Mesendoderm (in vitro differentiated cells): ENCODE data around the gene TBC1D7.

Experiments used
- DNase-seq: peaks from one replicate; pipeline ENCODE4 v3.0.0; 2013
- H2AK5ac ChIP-seq: 2 replicates; pipeline ENCODE4 v1.6.1; 2013; ENCODE audit warnings: low read length, inconsistent platforms
- H2BK120ac ChIP-seq: 2 replicates; pipeline ENCODE4 v1.6.1; 2013; ENCODE audit warnings: low read depth, mild to moderate bottlenecking, low read length, moderate library complexity, mixed read lengths
- H2BK15ac ChIP-seq: replicated peaks from 2 replicates; pipeline ENCODE4 v1.6.1; 2013; ENCODE audit warnings: low read depth, mild to moderate bottlenecking, moderate library complexity
- H2BK5ac ChIP-seq: 2 replicates; pipeline ENCODE4 v1.6.1; 2013; ENCODE audit warnings: low read length, inconsistent platforms
- H3K18ac ChIP-seq: 2 replicates; pipeline ENCODE4 v1.6.1; 2013; ENCODE audit warnings: mild to moderate bottlenecking, low read length, mixed read lengths
- H3K23ac ChIP-seq: one replicate; pipeline ENCODE4 v1.6.1; 2013; ENCODE audit warnings: low read length
- H3K27ac ChIP-seq: 2 replicates; pipeline ENCODE4 v1.5.1; 2013; ENCODE audit warnings: low read depth, mild to moderate bottlenecking, inconsistent platforms, low read length, moderate library complexity
- H3K27me3 ChIP-seq: 2 replicates; pipeline ENCODE4 v1.6.1; 2013; ENCODE audit warnings: low read length, control low read depth, mild to moderate bottlenecking, inconsistent platforms; ENCODE audit not compliant: insufficient read depth, poor library complexity
- H3K36me3 ChIP-seq: 2 replicates; pipeline ENCODE4 v1.6.1; 2013; ENCODE audit warnings: low read length, inconsistent platforms; ENCODE audit not compliant: control insufficient read depth, insufficient read depth
- H3K4ac ChIP-seq: one replicate; pipeline ENCODE4 v1.6.1; 2013; ENCODE audit warnings: low read depth, mild to moderate bottlenecking, low read length, moderate library complexity
- H3K4me1 ChIP-seq: 2 replicates; pipeline ENCODE4 v1.6.1; 2013; ENCODE audit warnings: low read depth, low read length, inconsistent platforms; ENCODE audit not compliant: control insufficient read depth
- H3K4me2 ChIP-seq: 2 replicates; pipeline ENCODE4 v1.6.1; 2013; ENCODE audit warnings: low read length
- H3K4me3 ChIP-seq: 2 replicates; pipeline ENCODE4 v1.5.1; 2013; ENCODE audit warnings: mild to moderate bottlenecking, low read length
- H3K56ac ChIP-seq: one replicate; pipeline ENCODE4 v1.6.1; 2013; ENCODE audit warnings: low read length
- H3K79me1 ChIP-seq: 2 replicates; pipeline ENCODE4 v1.6.1; 2013; ENCODE audit warnings: low read length, inconsistent platforms
- H3K79me2 ChIP-seq: 2 replicates; pipeline ENCODE4 v1.6.1; 2013; ENCODE audit warnings: mild to moderate bottlenecking, low read length; ENCODE audit not compliant: control insufficient read depth, insufficient read depth
- H3K9ac ChIP-seq: 2 replicates; pipeline ENCODE4 v1.6.1; 2013; ENCODE audit warnings: low read length, inconsistent platforms
- H4K5ac ChIP-seq: one replicate; pipeline ENCODE4 v1.6.1; 2013; ENCODE audit warnings: low read length
- H4K8ac ChIP-seq: one replicate; pipeline ENCODE4 v1.6.1; 2013; ENCODE audit warnings: low read depth, mild to moderate bottlenecking, control low read depth, low read length, moderate library complexity
- WGBS: extraction: QIAGEN DNeasy Blood & Tissue Kit; methylation state at CpG from one replicate; pipeline ENCODE4 v1.1.7; 2013; ENCODE audit warnings: low lambda C conversion rate, missing lambda C conversion rate; ENCODE audit not compliant: insufficient coverage; ENCODE audit errors: extremely low coverage; 5-methylcytosine and 5-hydroxymethylcytosine counted together

The TBC1D7 gene

DNA sequence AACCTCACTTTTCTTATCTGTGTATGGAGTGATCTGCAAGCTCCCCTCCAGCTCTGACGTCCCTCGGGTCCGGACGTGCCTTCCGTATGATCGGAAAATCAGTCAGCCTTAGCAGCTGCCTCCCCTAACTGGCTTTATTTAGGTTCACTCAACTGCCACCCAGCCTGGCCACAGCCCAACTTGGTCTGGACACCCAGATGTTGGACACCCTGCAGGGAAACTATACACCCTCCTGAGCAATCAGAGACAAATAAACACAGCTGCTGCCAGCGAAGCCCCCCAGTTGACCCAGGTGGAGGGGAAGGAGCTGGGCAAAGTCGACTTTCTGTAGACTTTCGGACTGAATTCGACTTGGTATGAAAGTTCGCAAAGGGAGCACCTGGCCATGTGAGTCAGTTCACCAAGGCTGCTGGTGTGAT is 28.9 kb downstream of the TBC1D7 start:
- WGBS: no CpG with 5 or more reads among the region's 11 CpGs
- peaks cover 8% of the 10 kb centered on the region for H3K36me3 ChIP-seq

DNA sequence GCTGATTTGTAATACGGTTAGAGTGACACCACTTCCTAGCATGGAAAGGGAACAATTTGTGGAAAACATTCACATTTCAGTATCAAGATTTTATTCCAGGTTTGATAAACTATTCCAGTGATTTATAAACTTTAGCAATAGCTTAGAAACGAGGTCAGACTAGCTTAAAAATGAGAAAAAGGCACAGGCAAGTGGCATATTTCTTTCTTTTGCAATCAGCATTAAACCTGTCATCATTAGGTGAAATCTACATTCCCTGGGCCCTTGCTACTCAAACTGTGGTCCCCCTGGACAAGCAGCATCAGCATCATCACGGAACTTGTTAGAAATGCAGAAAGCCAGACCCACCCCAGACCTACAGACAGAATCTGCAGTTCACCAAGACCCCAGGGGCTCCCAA is 29.9 kb downstream of the TBC1D7 start:
- no peak overlapping the region for H3K9ac ChIP-seq
- no peak overlapping the region for H3K27ac ChIP-seq
- no peak overlapping the region for H2BK120ac ChIP-seq
- WGBS: no CpG with 5 or more reads among the region's 3 CpGs
- H3K4me3 ChIP-seq: no peak overlapping the region
- no peaks in the 10 kb centered on the region for H3K4me1 ChIP-seq
- no peak overlapping the region for H3K23ac ChIP-seq
- H3K56ac ChIP-seq: no peak overlapping the region
- no peak overlapping the region for H3K4ac ChIP-seq
- no peaks in the 10 kb centered on the region for H3K79me1 ChIP-seq
- H3K27me3 ChIP-seq: no peaks in the 10 kb centered on the region
- DNase-seq: no peak
- no peak overlapping the region for H3K18ac ChIP-seq
- no peak overlapping the region for H3K4me2 ChIP-seq
- H4K5ac ChIP-seq: no peak overlapping the region
- H2AK5ac ChIP-seq: no peak overlapping the region
- H4K8ac ChIP-seq: no peak overlapping the region
- no peak overlapping the region for H2BK5ac ChIP-seq
- H3K79me2 ChIP-seq: no peaks in the 10 kb centered on the region
- peaks cover 10% of the 10 kb centered on the region for H3K36me3 ChIP-seq
- no peak overlapping the region for H2BK15ac ChIP-seq

More for the DNA sequence above, 28.9 kb downstream of the TBC1D7 start:
- no peak overlapping the region for H2BK5ac ChIP-seq
- no peak overlapping the region for H4K5ac ChIP-seq
- no peaks in the 10 kb centered on the region for H3K27me3 ChIP-seq
- H3K27ac ChIP-seq: no peak overlapping the region
- no peak overlapping the region for H3K4me2 ChIP-seq
- H3K56ac ChIP-seq: no peak overlapping the region
- DNase-seq: no peak
- no peak overlapping the region for H3K4me3 ChIP-seq
- H3K79me1 ChIP-seq: no peaks in the 10 kb centered on the region
- H3K4ac ChIP-seq: no peak overlapping the region
- H2AK5ac ChIP-seq: no peak overlapping the region
- H4K8ac ChIP-seq: no peak overlapping the region
- H3K4me1 ChIP-seq: no peaks in the 10 kb centered on the region
- no peak overlapping the region for H2BK15ac ChIP-seq
- H3K9ac ChIP-seq: no peak overlapping the region
- no peak overlapping the region for H3K23ac ChIP-seq
- no peaks in the 10 kb centered on the region for H3K79me2 ChIP-seq
- no peak overlapping the region for H2BK120ac ChIP-seq
- H3K18ac ChIP-seq: no peak overlapping the region

DNA sequence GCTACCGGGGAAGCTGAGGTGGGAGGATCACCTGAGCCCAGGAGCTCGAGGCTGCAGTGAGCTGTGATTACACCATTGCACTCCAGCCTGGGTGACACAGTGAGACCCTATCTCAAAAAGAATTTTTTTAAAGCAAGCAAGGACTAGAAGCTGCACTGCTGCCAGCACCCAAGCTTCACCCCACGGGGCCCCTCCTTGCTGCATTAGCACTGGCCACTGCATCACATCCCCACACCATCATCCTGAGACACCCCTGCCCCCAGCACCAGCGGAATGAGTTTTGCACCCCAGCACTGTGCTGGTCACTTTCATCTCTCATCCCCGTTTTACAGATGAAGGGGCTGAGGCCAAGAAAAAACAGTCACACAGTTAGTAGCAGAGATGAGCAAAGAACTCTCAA is 30.9 kb downstream of the TBC1D7 start:
- no peak overlapping the region for H3K4ac ChIP-seq
- H3K27ac ChIP-seq: no peak overlapping the region
- no peak overlapping the region for H4K5ac ChIP-seq
- H2BK15ac ChIP-seq: no peak overlapping the region
- H3K79me2 ChIP-seq: no peaks in the 10 kb centered on the region
- no peaks in the 10 kb centered on the region for H3K4me1 ChIP-seq
- H2AK5ac ChIP-seq: no peak overlapping the region
- WGBS: no CpG with 5 or more reads among the region's 5 CpGs
- DNase-seq: no peak
- H3K23ac ChIP-seq: no peak overlapping the region
- no peak overlapping the region for H4K8ac ChIP-seq
- no peaks in the 10 kb centered on the region for H3K27me3 ChIP-seq
- no peak overlapping the region for H2BK120ac ChIP-seq
- no peak overlapping the region for H3K4me2 ChIP-seq
- H3K79me1 ChIP-seq: no peaks in the 10 kb centered on the region
- no peak overlapping the region for H2BK5ac ChIP-seq
- no peak overlapping the region for H3K4me3 ChIP-seq
- no peak overlapping the region for H3K56ac ChIP-seq
- no peak overlapping the region for H3K18ac ChIP-seq
- H3K36me3 ChIP-seq: peaks cover 16% of the 10 kb centered on the region
- no peak overlapping the region for H3K9ac ChIP-seq

DNA sequence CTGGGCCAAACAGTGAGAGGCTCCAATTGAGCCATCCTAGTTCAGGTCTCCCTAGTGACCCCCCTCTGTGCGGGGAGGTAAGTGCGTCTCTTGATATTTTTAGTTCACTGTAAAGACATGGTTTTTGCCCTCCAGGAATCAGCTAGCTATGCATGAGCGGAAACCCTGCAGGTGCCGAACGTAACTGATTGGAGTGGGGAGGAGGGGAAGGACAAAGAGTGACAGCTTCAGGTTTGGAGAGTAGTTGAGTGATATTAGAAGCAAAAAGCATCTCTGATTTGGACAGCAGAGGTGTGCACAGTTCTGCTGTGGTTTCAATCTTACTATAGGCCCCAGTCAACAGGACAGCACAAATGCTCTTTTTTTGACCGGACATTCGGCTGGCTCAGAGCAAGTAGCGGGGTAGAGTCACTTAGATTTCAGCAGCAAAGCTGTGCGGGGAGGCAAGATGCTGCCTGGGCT is 31.8 kb downstream of the TBC1D7 start:
- DNase-seq: no peak
- no peak overlapping the region for H4K5ac ChIP-seq
- no peak overlapping the region for H3K18ac ChIP-seq
- no peaks in the 10 kb centered on the region for H3K27me3 ChIP-seq
- H3K79me2 ChIP-seq: no peaks in the 10 kb centered on the region
- no peak overlapping the region for H3K23ac ChIP-seq
- no peak overlapping the region for H4K8ac ChIP-seq
- no peak overlapping the region for H2BK5ac ChIP-seq
- no peaks in the 10 kb centered on the region for H3K79me1 ChIP-seq
- no peak overlapping the region for H3K27ac ChIP-seq
- no peak overlapping the region for H3K9ac ChIP-seq
- H2BK15ac ChIP-seq: no peak overlapping the region
- H3K56ac ChIP-seq: no peak overlapping the region
- H3K4me3 ChIP-seq: no peak overlapping the region
- no peak overlapping the region for H3K4me2 ChIP-seq
- no peak overlapping the region for H3K4ac ChIP-seq
- H3K4me1 ChIP-seq: no peaks in the 10 kb centered on the region
- WGBS: no CpG with 5 or more reads among the region's 9 CpGs
- no peak overlapping the region for H2AK5ac ChIP-seq
- H3K36me3 ChIP-seq: peaks cover 18% of the 10 kb centered on the region
- no peak overlapping the region for H2BK120ac ChIP-seq

DNA sequence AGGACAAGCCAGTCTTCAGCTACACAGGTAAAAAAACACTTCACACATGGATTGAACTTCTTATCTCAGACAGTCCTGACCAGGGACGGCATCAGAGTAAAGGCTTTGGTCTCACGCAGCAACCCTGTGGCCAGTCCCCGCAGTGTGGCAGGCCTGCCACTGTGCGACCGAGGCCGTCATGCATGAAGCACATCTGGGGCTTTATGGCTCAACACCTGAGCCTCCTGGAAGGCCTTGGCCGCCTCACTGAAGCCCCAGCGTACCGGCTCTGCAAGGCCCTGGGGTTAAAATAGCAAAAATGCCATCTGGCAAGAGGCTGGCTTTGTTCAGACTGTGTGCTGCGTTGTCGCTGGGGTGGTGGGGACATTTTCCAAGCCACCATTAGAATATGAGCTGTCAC is 32.8 kb downstream of the TBC1D7 start:
- H3K27me3 ChIP-seq: no peaks in the 10 kb centered on the region
- H3K4me2 ChIP-seq: no peak overlapping the region
- H4K8ac ChIP-seq: no peak overlapping the region
- H2AK5ac ChIP-seq: no peak overlapping the region
- no peak overlapping the region for H3K9ac ChIP-seq
- DNase-seq: no peak
- H3K4ac ChIP-seq: no peak overlapping the region
- H3K4me3 ChIP-seq: no peak overlapping the region
- no peaks in the 10 kb centered on the region for H3K79me1 ChIP-seq
- no peaks in the 10 kb centered on the region for H3K79me2 ChIP-seq
- no peak overlapping the region for H2BK15ac ChIP-seq
- H2BK5ac ChIP-seq: no peak overlapping the region
- H3K36me3 ChIP-seq: peaks cover 19% of the 10 kb centered on the region
- H3K4me1 ChIP-seq: no peaks in the 10 kb centered on the region
- H2BK120ac ChIP-seq: no peak overlapping the region
- no peak overlapping the region for H3K56ac ChIP-seq
- no peak overlapping the region for H4K5ac ChIP-seq
- no peak overlapping the region for H3K27ac ChIP-seq
- no peak overlapping the region for H3K18ac ChIP-seq
- no CpG with 5 or more reads among the region's 11 CpGs for WGBS
- H3K23ac ChIP-seq: no peak overlapping the region

DNA sequence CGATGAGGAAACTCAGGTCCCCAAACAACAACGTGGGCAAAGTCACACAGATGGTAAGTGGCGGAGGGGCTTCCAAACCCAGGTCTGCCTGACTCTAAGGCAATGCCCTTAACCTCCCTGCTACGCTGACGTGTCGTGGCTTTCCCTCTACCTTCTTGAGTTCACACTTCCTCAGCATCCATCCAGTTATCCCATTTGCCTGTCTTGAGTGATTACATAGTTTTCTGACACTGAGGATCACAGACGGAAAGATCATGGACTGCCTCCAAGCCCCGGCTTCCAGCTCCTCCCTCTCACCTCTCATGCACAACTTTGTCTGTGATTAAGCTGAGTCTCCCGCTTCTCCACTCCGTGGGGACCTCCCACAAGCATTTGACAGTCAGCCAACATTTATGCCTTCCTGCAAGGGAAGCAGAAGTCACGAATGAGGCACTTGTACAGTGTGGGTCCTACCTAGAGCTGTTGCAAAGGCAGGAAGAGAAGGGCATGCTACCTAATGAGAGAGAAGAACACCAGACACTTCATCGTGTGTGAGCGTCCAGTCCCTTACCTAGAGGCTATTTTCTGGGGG is 33.8 kb downstream of the TBC1D7 start:
- H4K8ac ChIP-seq: no peak overlapping the region
- H4K5ac ChIP-seq: no peak overlapping the region
- H3K23ac ChIP-seq: no peak overlapping the region
- H3K18ac ChIP-seq: no peak overlapping the region
- no peak overlapping the region for H2BK15ac ChIP-seq
- WGBS: no CpG with 5 or more reads among the region's 13 CpGs
- H2BK120ac ChIP-seq: no peak overlapping the region
- no peak overlapping the region for H3K9ac ChIP-seq
- H3K79me1 ChIP-seq: no peaks in the 10 kb centered on the region
- no peak overlapping the region for H3K27ac ChIP-seq
- no peak overlapping the region for H2BK5ac ChIP-seq
- no peaks in the 10 kb centered on the region for H3K27me3 ChIP-seq
- H3K4ac ChIP-seq: no peak overlapping the region
- no peak for DNase-seq
- H3K4me1 ChIP-seq: no peaks in the 10 kb centered on the region
- no peak overlapping the region for H2AK5ac ChIP-seq
- H3K79me2 ChIP-seq: no peaks in the 10 kb centered on the region
- H3K56ac ChIP-seq: no peak overlapping the region
- H3K4me2 ChIP-seq: no peak overlapping the region
- no peak overlapping the region for H3K4me3 ChIP-seq
- peaks cover 21% of the 10 kb centered on the region for H3K36me3 ChIP-seq
